CD4-positive, alpha-beta T cell (primary cell): ENCODE data around the gene TTC34. TPM values are rescaled to one million over a fixed set of nuclear protein-coding genes. Genes with fewer than 3 reads are reported as not detected.

Source experiments
- ATAC-seq: fragments of 200-7000 bp; cut with Tn5 transposase; one replicate; pipeline ENCODE4 v1.10.0; 2022; ENCODE audit warnings: mild to moderate bottlenecking; ENCODE audit not compliant: poor library complexity
- CTCF ChIA-PET: fragments of 350-600 bp; sonication (Branson Sonifier 250); formaldehyde crosslinking; loops from one replicate; lab custom pipeline; 2021; ENCODE audit warnings: antibody characterized with exemption, inconsistent platforms; lab: Charles Lee
- POLR2A ChIA-PET: fragments of 350-600 bp; sonication (Branson Sonifier 250); formaldehyde crosslinking; loops from one replicate; lab custom pipeline; 2021; ENCODE audit warnings: antibody characterized with exemption, inconsistent platforms; lab: Charles Lee
- DNase-seq, 14 experiments: peaks; one replicate each; pipeline ENCODE4 v3.0.0-alpha.2; 2013 to 2020; ENCODE audit warnings: mixed read lengths in 2 of 14
- H3K27ac ChIP-seq, 2 donors: one replicate each; pipeline versions ENCODE4 v1.5.1 to v1.7.0; 2013; ENCODE audit warnings: low read length in 2 of 2, low read depth in 1 of 2, mild to moderate bottlenecking in 1 of 2
- H3K27me3 ChIP-seq, 2 experiments: 1 replicate in 1 of 2; 2 replicates in 1 of 2; pipeline versions ENCODE4 v1.6.1 to v1.7.0; 2013; ENCODE audit warnings: low read length in 2 of 2, control low read depth in 1 of 2, mild to moderate bottlenecking in 1 of 2, moderate library complexity in 1 of 2; ENCODE audit not compliant: insufficient read depth in 2 of 2, control insufficient read depth in 1 of 2
- H3K36me3 ChIP-seq: one replicate; pipeline ENCODE4 v1.6.1; 2013; ENCODE audit warnings: low read length, control low read depth; ENCODE audit not compliant: insufficient read depth
- H3K4me1 ChIP-seq: one replicate; pipeline ENCODE4 v1.6.1; 2013; ENCODE audit warnings: low read length, control low read depth; ENCODE audit not compliant: insufficient read depth
- H3K4me3 ChIP-seq: one replicate; pipeline ENCODE4 v1.5.1; 2013; ENCODE audit warnings: mild to moderate bottlenecking, low read length, moderate library complexity
- H3K9me3 ChIP-seq, 2 experiments: 1 replicate in 1 of 2; 2 replicates in 1 of 2; pipeline versions ENCODE4 v1.6.1 to v1.7.0; 2013; ENCODE audit warnings: low read length in 2 of 2, mild to moderate bottlenecking in 2 of 2, control low read depth in 1 of 2, moderate library complexity in 1 of 2; ENCODE audit not compliant: control insufficient read depth in 1 of 2, insufficient read depth in 1 of 2
- H3K27ac Mint-ChIP-seq: one replicate; pipeline ENCODE4 v1.8.0; 2020; ENCODE audit warnings: mixed read lengths
- H3K27me3 Mint-ChIP-seq: one replicate; pipeline ENCODE4 v1.8.0; 2021; ENCODE audit warnings: mixed read lengths
- H3K36me3 Mint-ChIP-seq: one replicate; pipeline ENCODE4 v1.8.0; 2021; ENCODE audit warnings: low read depth, mixed read lengths
- H3K4me1 Mint-ChIP-seq: one replicate; pipeline ENCODE4 v1.8.0; 2021; ENCODE audit warnings: low read depth, mixed read lengths
- H3K4me3 Mint-ChIP-seq: one replicate; pipeline ENCODE4 v1.8.0; 2020; ENCODE audit warnings: mild to moderate bottlenecking, mixed read lengths
- H3K9me3 Mint-ChIP-seq: one replicate; pipeline ENCODE4 v1.8.0; 2020; ENCODE audit warnings: mixed read lengths
- intact Hi-C, 2 experiments: fragments of 100-400 bp; cut with DNase I in 1 of 2; cut with micrococcal nuclease in 1 of 2; formaldehyde crosslinking; loops; one replicate each; pipeline versions ENCODE4 v1.15.1 to v1.9.0; 2023 to 2025; cut with DNase I, micrococcal nuclease
- total RNA-seq, 174 experiments: library from RNA in 2 of 174; stranded (reverse) in 2 of 174; gene quantifications; one replicate each; pipeline ENCODE4 v1.2.3 and lab custom pipeline; 2021 to 2026
- TF ChIP-seq, protein P1 (sequence below): fragments of 200-600 bp; IDR thresholded peaks from one replicate; pipeline ENCODE4 v1.8.0; 2022; ENCODE audit warnings: antibody characterized with exemption, mild to moderate bottlenecking

TTC34 gene
- total RNA-seq, 2 experiments from 2014 or later = 1.3 TPM

- Histone ChIP-seq H3K27ac (no peak overlapping the region), H3K36me3 (peaks cover 8% of the 10 kb centered on the region), H3K27me3 (no peaks in the 10 kb centered on the region), H3K4me3 (no peak overlapping the region), H3K4me1 (peaks cover 14% of the 10 kb centered on the region), H3K9me3 (no peaks in the 10 kb centered on the region)
- Mint-ChIP-seq H3K4me3 (no peak overlapping the region), H3K4me1 (peaks cover 5% of the 10 kb centered on the region), H3K27ac (no peak overlapping the region), H3K27me3 (no peaks in the 10 kb centered on the region), H3K36me3 (peaks cover 6% of the 10 kb centered on the region), H3K9me3 (no peaks in the 10 kb centered on the region)
- ATAC-seq (no peak), DNase-seq (peak in 2 of 14 experiments; percentile 24 to 26)
- TF ChIP-seq, protein P1, sequence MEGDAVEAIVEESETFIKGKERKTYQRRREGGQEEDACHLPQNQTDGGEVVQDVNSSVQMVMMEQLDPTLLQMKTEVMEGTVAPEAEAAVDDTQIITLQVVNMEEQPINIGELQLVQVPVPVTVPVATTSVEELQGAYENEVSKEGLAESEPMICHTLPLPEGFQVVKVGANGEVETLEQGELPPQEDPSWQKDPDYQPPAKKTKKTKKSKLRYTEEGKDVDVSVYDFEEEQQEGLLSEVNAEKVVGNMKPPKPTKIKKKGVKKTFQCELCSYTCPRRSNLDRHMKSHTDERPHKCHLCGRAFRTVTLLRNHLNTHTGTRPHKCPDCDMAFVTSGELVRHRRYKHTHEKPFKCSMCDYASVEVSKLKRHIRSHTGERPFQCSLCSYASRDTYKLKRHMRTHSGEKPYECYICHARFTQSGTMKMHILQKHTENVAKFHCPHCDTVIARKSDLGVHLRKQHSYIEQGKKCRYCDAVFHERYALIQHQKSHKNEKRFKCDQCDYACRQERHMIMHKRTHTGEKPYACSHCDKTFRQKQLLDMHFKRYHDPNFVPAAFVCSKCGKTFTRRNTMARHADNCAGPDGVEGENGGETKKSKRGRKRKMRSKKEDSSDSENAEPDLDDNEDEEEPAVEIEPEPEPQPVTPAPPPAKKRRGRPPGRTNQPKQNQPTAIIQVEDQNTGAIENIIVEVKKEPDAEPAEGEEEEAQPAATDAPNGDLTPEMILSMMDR = no peak
- intact Hi-C loops = no loop called here
- CTCF ChIA-PET = no interaction called here
- POLR2A ChIA-PET = no interaction called here
Measured at GRCh38 chr1:2593251-2593878, 208.1 kb downstream of the TTC34 start.

DNA sequence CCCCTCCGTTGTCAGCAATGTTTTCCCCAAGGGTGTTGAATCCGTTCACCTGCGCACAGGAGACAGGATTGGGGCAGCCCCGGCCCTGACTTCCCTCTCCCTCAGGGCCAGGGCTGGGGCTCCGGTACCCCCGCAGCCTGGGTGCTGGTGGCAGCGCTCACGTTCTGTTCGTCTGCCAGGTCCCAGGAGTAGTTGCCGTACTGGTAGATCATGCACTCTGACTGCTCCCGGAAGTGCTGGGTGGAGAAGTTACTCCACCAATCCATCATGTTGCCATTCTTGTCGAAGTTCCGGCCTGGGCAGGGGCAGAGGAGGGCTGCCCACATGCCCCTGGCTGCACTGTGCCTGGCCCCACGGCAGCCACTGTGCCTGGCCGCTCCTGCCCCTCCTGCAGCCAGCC lies 208.8 kb downstream of the TTC34 start:
- Mint-ChIP-seq H3K4me1 (peaks cover 5% of the 10 kb centered on the region), H3K27ac (peak overlapping the region; percentile 72), H3K36me3 (peaks cover 6% of the 10 kb centered on the region), H3K27me3 (no peaks in the 10 kb centered on the region), H3K4me3 (peak overlapping the region; percentile 68), H3K9me3 (no peaks in the 10 kb centered on the region)
- peaks cover 21% of the 10 kb centered on the region for H3K4me1 ChIP-seq
- peak in 4 of 14 experiments; percentile 15 to 41 (median 36) for DNase-seq
- peak; percentile 69 for ATAC-seq
- peak overlapping the region; percentile 28 for H3K4me3 ChIP-seq
- no peaks in the 10 kb centered on the region for H3K9me3 ChIP-seq
- TF ChIP-seq, protein P1 = no peak
- peaks cover 8% of the 10 kb centered on the region for H3K36me3 ChIP-seq
- intact Hi-C loops = no loop called here
- no peak overlapping the region for H3K27ac ChIP-seq
- POLR2A ChIA-PET = no interaction called here
- CTCF ChIA-PET = no interaction called here
- H3K27me3 ChIP-seq = no peaks in the 10 kb centered on the region

DNA sequence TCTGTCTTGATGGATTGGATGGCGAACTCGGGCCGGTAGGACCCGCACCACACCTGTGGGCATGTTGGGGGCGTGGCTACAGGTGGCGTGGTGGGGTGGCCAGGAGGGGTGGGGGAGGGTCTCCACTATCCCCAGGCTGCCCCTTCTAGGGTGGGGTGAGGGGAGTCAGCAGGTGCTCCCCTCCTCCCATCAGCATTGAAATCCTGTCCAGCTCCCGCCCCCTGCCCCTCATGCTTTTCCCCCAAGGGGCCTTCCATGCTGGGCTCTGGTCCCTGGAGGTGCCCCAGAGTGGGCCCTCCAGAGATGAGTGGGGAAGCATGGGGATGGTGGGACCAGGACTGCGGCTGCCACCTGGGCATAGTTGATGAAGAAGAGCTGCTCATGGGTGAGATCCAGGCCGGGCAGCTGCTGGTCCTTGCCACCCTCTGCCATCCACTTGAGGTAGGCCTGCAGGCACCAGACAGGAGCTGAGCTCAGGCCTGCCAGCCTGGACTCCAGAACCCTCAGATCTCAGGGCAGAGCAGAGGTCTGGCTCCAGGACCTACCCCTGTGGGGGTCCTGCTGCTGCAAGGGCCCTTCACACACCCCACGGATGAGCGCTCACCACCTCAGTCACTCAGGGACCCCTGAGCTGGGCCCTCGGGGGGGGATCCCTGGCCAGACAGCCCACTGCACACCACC lies 209.8 kb downstream of the TTC34 start:
- peak in 1 of 14 experiments; percentile 21 for DNase-seq
- peak overlapping the region; percentile 45 for H3K4me3 Mint-ChIP-seq

More for the DNA sequence above, 209.8 kb downstream of the TTC34 start:
- no peak for ATAC-seq
- H3K27me3 ChIP-seq = no peaks in the 10 kb centered on the region
- peaks cover 27% of the 10 kb centered on the region for H3K4me1 ChIP-seq
- TF ChIP-seq, protein P1 = no peak
- intact Hi-C loops = no loop called here
- H3K27ac ChIP-seq = no peak overlapping the region
- H3K27me3 Mint-ChIP-seq = no peaks in the 10 kb centered on the region
- peaks cover 5% of the 10 kb centered on the region for H3K4me1 Mint-ChIP-seq
- H3K9me3 Mint-ChIP-seq = no peaks in the 10 kb centered on the region
- H3K4me3 ChIP-seq = no peak overlapping the region
- H3K36me3 ChIP-seq = peaks cover 8% of the 10 kb centered on the region
- ChIA-PET CTCF (no interaction called here), POLR2A (no interaction called here)
- H3K27ac Mint-ChIP-seq = no peak overlapping the region
- peaks cover 6% of the 10 kb centered on the region for H3K36me3 Mint-ChIP-seq
- H3K9me3 ChIP-seq = no peaks in the 10 kb centered on the region
